Measurements from ENCODE around the gene LHX2. TPM values are rescaled to one million over a fixed set of nuclear protein-coding genes. Genes with fewer than 3 reads are reported as not detected.

LHX2 gene
- total RNA-seq, 1 experiment from 2014 or later: not detected

GRCh38 chr9:124050955-124051354 lies 39.4 kb downstream of the LHX2 start:
- Histone ChIP-seq H4K20me1 (ENCODE audit: control insufficient read depth, insufficient read depth, insufficient read length) (no peaks in the 10 kb centered on the region), H2BK120ac (ENCODE audit: low read depth, low read length, poor library complexity, severe bottlenecking) (no peak overlapping the region), H3K79me1 (ENCODE audit: insufficient read depth, low read depth, low read length, poor library complexity, severe bottlenecking) (no peaks in the 10 kb centered on the region), H2BK5ac (ENCODE audit: insufficient read length, low read length) (no peak overlapping the region), H2AFZ (ENCODE audit: low read length) (no peak overlapping the region), H2AK5ac (ENCODE audit: insufficient read length, low read length) (no peak overlapping the region), H3T11ph (ENCODE audit: low read length) (no peak overlapping the region), H4K5ac (ENCODE audit: insufficient read length, low read depth, low read length) (no peak overlapping the region), H3K27ac (ENCODE audit: insufficient read length, low read depth, low read length) (no peak overlapping the region), H3K56ac (ENCODE audit: insufficient read length, low read depth, low read length) (no peak overlapping the region), H3K9ac (ENCODE audit: extremely low read depth, insufficient read length, low read length) (no peak overlapping the region), H3K4ac (ENCODE audit: low read depth, low read length) (no peak overlapping the region), H3K4me1 (ENCODE audit: insufficient read depth, low read length) (no peaks in the 10 kb centered on the region), H3K14ac (ENCODE audit: insufficient read depth, low read length) (no peak overlapping the region), H3K23ac (ENCODE audit: insufficient read length, low read depth, low read length) (no peak overlapping the region), H3K9me3 (ENCODE audit: control insufficient read depth, low read depth, low read length) (no peaks in the 10 kb centered on the region), H2BK12ac (ENCODE audit: insufficient read length, low read depth, low read length) (no peak overlapping the region), H3K27me3 (ENCODE audit: insufficient read depth, low read length) (no peaks in the 10 kb centered on the region), H2BK20ac (ENCODE audit: low read depth, low read length, poor library complexity, severe bottlenecking) (no peak overlapping the region), H3K18ac (ENCODE audit: insufficient read length, low read depth, low read length) (no peak overlapping the region), H4K8ac (replicated peaks; ENCODE audit: insufficient read length, low read depth, low read length) (no peak overlapping the region), H3K23me2 (ENCODE audit: insufficient read length, low read depth, low read length, poor library complexity, severe bottlenecking) (no peaks in the 10 kb centered on the region), H3K79me2 (ENCODE audit: insufficient read depth, low read length) (no peaks in the 10 kb centered on the region), H2BK15ac (ENCODE audit: low read depth, low read length) (no peak overlapping the region), H4K91ac (ENCODE audit: insufficient read length, low read depth, low read length) (no peak overlapping the region), H3K4me2 (ENCODE audit: insufficient read depth, insufficient read length, low read length) (no peak overlapping the region)
- no peak for DNase-seq
- H3K9me3 Mint-ChIP-seq: peaks cover 3 to 4% of the 10 kb centered on the region in 2 experiments; a peak in 3 of 5 replicates
- H3K27me3 Mint-ChIP-seq (ENCODE audit: low read depth): peaks cover 25% of the 10 kb centered on the region
- H3K4me1 Mint-ChIP-seq: peaks cover under 1 to 3% of the 10 kb centered on the region in 2 experiments; a peak in 2 of 4 replicates
- H3K36me3 Mint-ChIP-seq (ENCODE audit: insufficient read depth in 1 of 3, low read depth in 3 of 3): no peaks in the 10 kb centered on the region
- H3K27ac Mint-ChIP-seq: no peak overlapping the region; a peak in 1 of 7 replicates
- TF ChIP-seq, protein P1, sequence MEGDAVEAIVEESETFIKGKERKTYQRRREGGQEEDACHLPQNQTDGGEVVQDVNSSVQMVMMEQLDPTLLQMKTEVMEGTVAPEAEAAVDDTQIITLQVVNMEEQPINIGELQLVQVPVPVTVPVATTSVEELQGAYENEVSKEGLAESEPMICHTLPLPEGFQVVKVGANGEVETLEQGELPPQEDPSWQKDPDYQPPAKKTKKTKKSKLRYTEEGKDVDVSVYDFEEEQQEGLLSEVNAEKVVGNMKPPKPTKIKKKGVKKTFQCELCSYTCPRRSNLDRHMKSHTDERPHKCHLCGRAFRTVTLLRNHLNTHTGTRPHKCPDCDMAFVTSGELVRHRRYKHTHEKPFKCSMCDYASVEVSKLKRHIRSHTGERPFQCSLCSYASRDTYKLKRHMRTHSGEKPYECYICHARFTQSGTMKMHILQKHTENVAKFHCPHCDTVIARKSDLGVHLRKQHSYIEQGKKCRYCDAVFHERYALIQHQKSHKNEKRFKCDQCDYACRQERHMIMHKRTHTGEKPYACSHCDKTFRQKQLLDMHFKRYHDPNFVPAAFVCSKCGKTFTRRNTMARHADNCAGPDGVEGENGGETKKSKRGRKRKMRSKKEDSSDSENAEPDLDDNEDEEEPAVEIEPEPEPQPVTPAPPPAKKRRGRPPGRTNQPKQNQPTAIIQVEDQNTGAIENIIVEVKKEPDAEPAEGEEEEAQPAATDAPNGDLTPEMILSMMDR (conservative IDR thresholded peaks at IDR 0.05): no peak
- H3K4me3 Mint-ChIP-seq: no peak overlapping the region
- WGBS (ENCODE audit: extremely low coverage, insufficient read length, low lambda C conversion rate): no CpG with 5 or more reads among the region's 1 CpG

Measured in H9 (cell line).